C1 segment of cervical spinal cord (tissue), 14 donors: ENCODE measurements around the gene GALNT9.
"Not testable (repeated sequence)": the region's sequence is repeated elsewhere in the genome, so short reads cannot be mapped to it uniquely, and the experiment has no call there.

Experiments
- DNase-seq, 14 donors: peaks; one replicate each; lab custom pipeline; 2025; lab: John Stamatoyannopoulos, UW

The GALNT9 gene

DNA sequence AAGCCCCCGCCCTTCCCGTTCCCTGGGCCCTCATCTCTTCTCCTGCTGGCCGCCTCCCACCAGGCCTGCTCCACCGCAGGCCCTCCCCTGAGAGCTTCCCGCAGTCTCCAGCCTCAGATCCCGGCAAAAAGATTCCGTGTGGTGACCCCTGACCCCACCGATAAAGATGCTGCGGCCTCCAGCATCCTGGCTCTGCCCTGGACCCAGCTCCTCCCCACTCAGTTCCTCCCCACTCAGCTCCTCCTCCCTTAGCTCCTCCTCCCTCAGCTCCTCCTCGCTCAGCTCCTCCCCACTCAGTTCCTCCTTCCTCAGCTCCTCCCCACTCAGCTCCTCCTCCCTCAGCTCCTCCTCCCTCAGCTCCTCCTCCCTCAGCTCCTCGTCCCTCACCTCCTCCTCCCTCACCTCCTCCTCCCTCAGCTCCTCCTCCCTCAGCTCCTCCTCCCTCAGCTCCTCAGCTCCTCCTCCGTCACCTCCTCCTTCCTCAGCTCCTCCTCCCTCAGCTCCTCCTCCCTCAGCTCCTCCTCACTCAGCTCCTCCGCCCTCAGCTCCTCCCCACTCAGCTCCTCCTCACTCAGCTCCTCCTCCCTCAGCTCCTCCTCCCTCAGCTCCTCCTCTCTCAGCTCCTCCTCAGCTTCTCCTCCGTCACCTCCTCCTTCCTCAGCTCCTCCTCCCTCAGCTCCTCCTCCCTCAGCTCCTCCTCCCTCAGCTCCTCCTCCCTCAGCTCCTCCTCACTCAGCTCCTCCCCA is 168.2 kb downstream of the GALNT9 start:
- DNase-seq, result no peak

DNA sequence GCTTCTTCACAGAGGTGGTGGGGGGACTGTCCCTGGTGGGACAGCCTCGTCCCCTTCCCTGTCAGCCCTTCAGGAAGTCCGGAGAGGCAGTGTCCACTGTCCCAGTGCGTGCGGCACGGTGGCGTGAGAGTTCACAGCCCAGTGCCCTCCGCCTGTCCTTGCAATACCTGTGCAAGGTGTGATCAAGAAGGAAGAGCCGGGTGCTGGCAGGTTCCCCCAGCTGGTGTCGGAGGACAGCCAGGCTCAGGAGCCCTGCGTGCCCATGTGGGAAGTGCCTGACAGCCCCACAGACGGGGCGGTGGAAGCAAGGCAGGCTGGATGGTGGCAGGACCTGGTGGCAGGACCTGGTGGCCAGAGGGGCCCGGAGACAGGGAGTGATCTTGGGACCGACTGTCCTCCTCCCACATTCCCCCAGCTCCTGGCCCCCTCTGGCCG is 168.8 kb downstream of the GALNT9 start:
- DNase-seq, result no peak

DNA sequence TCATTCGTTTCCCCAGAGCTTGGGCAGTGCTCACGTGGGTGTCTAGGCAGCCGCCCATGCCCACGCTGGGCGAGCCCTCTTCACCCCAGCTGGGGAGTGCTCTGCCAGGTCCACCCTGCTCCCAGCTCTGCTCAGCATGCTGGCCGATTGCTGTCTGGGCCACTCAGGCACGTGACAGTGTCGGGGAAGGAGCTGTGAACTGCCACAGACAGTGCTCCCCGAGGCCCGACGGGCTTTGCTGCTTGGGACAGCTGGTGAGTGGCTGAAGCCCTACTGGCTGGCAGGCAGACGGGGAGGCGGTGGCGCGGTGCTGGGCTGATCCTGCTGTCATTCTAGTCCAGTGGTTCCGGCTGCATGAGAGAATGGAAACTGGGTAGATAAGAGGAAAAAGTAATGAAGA is 169.4 kb downstream of the GALNT9 start:
- DNase-seq, result no peak

DNA sequence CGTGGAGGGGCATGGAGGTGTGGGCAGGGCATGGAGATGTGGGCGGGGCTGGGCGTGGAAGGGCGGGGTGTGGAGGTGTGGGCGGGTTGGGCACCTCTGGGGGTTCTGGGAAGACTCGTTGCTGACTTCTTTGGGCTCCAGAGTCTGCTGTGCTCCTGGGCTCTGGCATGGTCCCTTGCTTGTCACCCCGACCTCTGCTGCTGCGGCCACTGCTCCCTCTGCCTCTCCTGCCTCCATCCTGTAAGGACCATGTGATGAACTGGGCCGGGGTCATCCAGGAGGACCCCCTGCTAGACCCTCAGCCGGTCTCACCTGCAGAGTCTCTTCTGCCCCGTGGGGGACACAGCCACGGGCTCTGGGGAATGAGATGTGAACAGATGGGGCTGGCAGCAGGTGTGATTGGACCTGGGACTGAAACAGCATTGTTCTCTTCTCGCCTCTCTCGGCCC is 169.8 kb downstream of the GALNT9 start:
- DNase-seq, result no peak

DNA sequence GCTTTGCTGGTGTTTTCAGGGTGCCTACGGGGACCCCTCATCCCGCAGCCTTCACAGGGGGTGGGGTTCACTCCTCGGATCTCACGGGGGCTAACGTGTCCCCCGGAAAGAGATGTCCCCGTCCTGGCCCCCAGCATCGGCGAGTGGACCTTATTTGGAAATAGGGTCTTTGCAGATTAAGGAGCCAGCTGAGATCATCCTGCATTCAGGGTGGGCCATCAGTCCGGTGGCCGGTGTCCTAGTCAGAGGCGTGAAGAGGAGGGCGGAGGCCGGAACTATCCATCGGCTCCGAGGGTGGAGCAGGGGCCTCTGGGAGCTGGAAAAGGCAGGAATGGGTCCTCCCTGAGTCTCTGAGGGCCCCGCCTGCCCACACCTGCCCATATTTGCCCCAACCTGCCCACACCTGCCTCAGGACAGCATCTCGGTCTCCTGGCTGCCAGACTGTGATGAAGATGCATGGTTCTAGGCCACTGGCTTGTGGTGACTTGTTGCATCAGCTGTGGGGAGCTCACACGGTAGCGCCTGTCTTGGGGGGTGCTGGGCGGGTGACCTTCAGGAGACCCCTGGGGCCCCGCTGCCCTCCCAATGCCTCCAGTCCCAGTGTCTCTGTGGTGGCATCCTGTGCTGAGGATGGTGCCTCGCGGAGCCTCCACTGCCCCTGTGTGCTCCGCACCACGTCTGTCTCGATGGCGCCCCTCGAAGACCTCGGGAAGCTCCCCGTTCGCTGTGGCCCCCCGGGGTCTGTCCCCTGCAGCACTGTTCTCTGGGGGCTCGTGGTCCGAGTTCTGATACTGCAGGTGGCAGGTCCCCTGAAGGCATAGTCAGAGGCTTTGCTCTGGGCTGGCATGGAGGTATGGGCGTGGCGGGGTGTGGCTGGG is 170.5 kb downstream of the GALNT9 start:
- no peak for DNase-seq

DNA sequence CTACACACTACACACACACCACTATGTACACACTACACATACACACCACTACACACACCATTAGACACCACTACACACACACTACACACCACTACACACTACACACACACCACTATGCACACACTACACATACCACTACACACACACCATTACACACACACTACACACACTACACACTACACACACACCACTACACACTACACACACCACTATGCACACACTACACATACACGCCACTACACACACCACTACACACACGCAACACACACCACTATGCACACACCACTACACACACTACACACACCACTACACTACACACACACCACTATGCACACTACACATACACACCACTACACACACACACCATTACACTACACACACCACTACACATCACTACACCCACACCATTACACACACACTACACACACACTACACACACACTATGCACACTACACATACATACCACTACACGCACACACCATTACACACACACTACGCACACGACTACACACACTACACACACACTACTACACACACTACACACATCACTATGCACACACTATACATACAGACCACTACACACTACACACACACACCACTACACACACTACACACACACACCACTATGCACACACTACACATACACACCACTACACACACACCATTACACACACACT is 171.5 kb downstream of the GALNT9 start:
- no peak for DNase-seq

DNA sequence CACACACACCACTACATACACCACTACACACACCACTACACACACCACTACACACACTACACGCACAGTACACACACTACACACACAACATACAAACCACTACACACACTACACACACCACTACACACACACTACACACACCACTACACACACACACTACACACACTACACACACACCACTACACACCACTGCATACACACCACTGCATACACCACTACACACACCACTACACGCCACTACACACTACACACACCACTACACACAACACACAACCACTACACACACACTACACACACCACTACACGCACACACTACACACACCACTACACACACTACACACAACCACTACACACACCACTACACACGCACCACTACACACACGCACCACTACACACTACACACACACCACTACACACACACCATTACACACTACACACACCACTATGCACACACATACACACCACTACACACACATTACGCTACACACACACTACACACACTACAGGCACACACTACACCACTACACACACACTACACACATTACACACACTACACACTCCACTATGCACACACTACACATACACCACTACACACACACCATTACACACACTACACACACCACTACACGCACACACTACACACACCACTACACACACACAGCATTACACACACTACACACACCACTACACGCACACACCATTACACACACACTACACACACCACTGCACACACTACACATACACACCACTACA is 172.6 kb downstream of the GALNT9 start:
- no peak for DNase-seq

DNA sequence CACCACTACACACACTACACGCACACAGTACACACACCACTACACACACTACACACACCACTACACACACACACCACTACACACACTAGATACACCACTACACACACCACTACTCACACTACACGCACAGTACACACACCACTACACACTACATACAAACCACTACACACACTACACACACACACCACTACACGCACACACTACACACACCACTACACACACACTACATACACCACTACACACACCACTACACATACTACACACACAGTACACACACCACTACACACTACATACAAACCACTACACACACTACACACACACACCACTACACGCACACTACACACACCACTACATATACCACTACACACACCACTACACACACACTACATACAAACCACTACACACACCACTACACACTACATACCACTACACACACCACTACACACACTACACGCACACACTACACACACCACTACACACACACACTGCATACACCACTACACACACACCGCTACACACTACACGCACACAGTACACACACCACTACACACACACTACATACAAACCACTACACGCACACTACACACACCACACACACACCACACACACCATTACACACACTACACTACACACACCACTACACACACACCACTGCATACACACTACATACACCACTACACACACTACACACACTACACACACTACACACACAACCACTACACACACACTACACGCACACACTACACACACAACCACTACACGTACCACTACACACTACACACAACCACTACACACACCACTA is 173.4 kb downstream of the GALNT9 start:
- no peak for DNase-seq

DNA sequence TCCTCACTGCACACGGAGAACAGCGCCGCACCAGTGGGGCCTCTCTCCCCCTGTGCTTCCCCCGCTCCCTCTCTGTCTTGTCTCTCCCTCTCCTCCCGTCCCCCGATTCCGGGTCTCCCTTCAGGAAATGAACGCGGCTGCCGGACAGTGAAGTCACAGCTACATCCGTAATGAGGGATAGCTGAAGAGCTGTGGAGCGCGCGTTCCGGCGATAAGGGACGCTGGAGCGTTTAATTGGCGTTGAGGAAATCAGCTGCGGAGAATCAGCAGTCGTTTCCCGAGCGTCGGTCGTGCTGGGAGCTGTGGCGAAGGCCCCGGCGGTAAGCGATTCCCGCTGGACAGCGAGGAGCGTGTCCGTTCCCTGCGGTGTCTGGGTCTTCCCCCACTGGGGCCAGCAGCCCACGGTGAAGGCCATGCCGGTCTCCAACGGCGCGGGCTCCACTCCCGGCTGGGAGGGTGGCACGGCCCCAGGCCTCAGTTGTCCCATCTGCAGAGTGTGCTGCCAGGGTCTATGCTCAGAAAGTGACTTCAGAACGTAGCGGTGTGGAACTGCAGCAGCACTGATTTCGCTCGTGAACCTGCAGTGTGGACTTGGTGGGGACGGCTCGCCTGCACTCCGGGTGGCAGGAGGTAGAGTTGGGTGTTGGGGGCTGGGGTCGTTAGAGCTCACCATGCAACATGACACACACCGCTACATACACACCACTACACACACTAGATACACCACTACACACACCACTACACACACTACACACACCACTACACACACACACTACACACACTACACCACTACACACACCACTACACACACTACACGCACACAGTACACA is 174.2 kb downstream of the GALNT9 start:
- DNase-seq, result no peak

DNA sequence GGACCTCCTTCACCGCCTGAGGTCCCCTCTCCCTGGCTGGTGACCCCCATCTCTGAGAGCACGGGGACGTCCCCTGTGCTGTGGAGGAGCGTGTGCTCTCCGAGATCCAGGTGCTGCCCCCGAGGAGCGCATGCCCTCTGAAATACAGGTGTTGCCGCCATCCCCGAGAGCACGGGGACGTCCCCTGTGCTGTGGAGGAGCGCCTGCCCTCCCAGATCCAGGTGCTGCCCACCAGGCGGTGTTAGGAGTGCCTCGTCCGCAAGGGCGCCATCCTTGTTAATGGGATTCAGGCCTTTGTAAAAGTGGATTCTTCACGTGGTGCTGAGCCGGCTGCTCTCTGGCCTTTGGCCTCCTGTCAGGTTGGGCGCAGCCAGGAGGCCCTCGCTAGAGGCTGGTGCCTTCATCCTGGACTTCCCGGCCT is 175.0 kb downstream of the GALNT9 start:
- DNase-seq, result no peak

DNA sequence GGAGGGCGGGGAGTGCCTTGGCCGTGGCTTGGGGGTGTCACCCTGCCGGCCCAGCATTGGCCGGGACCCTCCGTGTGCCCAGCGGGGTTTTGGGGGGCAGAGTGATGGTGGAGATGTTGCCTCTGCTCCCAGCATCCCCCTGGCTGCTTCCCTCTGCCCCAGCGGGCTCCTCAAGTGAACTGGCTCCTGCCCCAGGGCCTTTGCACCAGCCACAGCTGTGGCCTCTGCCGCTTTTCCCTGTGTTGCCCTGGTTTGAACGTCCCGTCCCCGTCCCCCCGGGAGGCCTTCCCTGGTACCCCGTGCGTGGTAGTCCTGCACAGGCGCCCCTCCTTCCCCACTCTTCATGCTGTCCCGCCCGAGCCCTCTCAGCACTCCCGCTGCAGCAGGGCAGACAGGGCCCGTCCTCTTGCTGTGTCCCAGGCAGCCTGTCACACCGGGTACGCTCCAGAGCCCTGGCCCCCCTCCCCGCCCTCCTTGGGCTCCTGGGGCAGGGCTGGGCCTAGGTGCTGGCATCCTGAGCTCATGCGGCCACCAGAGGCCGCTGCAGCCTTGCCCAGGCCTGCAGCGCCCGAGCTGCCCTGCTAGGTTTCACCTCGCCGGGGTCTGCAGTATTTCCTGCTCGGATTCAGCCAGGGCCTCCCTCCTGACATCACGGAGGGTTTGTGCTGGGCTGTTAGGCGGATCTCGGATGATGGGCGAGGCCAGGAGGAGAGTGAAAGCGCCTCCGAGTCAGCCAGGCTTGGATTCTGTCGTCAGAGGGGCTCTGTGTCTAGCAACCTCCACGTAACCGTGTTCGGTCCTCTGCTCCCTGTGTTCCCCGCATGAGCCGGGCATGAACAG is 175.7 kb downstream of the GALNT9 start:
- peak in 9 of 14 donors; percentile 2 to 68 (median 14) for DNase-seq

DNA sequence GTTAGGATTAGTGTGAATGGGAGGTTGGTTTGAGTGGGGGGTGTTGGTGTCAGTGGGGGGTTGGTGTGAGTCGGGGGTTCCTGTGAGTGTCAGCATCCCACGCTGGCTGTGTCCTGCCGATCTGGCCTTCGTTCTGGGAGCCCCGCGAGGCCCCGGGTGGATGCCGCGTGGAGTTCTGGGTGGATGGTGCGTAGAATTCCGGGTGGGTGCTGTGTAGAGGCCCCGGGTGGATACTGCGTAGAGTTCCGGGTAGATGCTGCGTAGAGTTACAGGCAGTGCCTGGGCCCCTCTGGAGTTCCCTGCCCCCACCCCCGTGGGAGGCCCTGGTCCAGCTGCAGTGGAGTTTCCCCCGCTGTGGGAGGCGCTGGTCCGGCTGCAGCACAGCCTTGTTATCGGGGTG is 176.4 kb downstream of the GALNT9 start:
- no peak for DNase-seq

DNA sequence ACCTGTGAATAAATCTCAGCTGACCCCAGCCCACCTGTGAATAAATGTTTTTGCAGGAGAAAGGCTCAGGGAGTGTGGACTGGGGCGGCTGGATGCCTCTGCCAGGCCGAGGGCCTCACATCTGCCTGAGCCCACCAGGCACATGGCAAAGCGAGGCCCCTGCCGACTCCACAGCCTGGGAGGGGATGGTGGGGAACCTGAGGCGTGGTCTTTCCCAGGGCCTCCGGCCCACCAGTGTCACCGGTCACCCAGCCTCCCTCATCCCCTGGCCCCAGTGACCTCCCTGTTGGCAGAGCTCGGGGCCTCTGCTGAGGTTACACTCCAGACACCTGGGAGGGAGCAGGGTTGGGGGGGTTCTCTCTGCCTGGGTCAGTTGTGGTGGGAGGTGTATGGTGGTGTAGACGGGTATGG is 177.0 kb downstream of the GALNT9 start:
- DNase-seq, result no peak

DNA sequence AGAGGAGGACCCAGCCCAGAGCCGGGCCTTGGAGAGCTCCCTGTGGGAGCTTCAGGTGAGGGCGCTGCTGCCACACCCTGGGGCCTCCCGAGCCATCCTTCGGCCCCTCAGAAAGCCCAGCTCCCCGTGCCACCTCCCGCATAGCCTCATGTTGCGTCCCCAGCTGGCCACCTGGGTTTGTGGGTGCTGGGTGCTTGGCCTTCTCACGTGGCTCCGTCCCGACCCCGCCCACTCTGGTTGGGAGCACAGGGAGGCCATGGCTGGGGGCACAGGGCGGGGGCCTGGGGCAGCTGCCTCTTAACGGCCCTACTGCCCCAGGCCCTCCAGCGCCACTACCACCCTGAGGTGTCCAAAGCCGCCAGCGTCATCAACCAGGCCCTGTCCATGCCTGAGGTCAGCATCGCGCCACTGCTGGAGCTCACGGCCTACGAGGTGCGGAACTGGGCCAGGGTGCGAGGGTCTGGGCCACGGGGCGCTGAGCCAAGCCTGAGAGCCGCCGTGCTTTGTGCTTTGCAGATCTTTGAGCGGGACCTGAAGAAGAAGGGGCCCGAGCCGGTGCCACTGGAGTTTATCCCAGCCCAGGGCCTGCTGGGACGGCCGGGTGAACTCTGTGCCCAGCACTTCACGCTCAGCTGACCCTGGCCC is 177.5 kb downstream of the GALNT9 start:
- DNase-seq, result no peak

DNA sequence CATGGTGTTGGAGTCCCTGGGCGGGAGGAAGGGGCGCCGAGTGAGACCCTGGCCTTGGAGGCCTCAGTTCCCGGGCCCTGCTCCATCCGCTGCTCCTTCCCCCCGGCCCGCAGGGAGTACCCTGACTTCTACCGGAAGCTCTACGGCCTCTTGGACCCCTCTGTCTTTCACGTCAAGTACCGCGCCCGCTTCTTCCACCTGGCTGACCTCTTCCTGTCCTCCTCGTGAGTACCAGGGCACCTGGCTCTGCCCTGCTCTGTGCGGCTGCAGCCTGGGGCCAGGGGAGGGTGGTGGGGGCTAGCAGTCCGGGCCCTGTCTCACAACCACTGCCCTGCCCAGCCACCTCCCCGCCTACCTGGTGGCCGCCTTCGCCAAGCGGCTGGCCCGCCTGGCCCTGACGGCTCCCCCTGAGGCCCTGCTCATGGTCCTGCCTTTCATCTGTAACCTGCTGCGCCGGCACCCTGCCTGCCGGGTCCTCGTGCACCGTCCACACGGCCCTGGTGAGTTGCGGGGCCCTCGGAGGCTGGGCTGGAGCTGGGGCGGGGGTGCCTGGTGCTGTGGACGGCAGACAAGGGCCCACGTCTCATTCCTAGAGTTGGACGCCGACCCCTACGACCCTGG is 178.1 kb downstream of the GALNT9 start:
- no peak for DNase-seq

DNA sequence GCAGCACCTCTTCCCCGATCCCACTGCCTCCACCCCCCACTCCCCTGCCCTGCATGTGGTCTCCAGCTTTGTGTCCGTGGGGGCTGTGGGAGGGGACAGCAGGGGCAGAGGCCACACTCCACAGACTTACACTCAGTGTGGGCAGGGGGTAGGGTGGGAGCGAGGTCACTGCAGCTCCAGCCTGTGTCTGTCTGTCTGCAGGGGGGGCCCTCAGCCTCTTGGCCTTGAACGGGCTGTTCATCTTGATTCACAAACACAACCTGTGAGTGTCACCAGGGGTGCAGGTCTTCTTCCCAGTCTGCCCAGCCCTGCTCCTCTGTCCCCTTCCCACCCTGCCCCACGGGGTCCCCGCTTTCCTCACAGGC is 178.6 kb downstream of the GALNT9 start:
- DNase-seq, result no peak

DNA sequence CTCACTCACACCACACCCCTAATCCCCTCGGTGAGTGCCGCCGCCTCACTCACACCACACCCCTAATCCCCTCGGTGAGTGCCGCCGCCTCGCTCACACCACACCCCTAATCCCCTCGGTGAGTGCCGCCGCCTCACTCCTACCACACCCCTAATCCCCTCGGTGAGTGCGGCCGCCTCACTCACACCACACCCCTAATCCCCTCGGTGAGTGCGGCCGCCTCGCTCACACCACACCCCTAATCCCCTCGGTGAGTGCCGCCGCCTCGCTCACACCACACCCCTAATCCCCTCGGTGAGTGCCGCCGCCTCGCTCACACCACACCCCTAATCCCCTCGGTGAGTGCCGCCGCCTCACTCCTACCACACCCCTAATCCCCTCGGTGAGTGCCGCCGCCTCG is 179.9 kb downstream of the GALNT9 start:
- DNase-seq, result not testable (repeated sequence)
